Erythroblast (primary cell): ENCODE results near the gene DHRS7B.

Experiments used
- GATA1 ChIP-seq: IDR thresholded peaks from 2 replicates; pipeline ENCODE4 v1.6.1; 2011; ENCODE audit warnings: low read depth, mild to moderate bottlenecking, control low read depth, low read length, moderate library complexity
- POLR2A ChIP-seq: IDR thresholded peaks from 2 replicates; pipeline ENCODE4 v1.6.1; 2011; ENCODE audit warnings: mild to moderate bottlenecking, low read length

DNA sequence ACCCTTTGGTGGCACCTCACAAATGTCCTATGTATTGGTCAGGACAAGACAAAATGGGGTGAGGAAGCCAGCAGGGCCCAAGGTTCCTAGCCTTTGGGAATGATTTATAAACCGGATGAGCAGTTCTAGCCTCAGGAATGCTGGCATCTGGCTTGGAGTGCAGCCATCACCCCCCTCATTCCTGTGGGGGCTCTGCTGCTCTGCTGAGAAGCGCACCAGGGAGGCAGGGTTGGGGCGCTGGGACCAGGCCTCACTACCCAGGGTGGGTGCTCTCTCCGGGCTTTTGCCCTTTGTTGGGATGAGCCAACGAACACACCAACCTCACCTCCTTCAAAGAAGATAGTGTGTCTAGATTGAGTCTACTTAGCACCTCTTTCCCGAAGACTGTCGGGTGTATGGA, 47.9 kb downstream of the DHRS7B start:
- no peak for TF ChIP-seq GATA1
- TF ChIP-seq POLR2A: no peak
